Measurements from ENCODE around the gene DPEP1.

DPEP1 gene

GRCh38 chr16:89672177-89672941, 58.9 kb downstream of the DPEP1 start:
- Histone ChIP-seq H3K36me3 (ENCODE audit: control insufficient read depth in 1 of 2, insufficient read depth in 2 of 2, low read length in 2 of 2) (peaks cover 3 to 5% of the 10 kb centered on the region in 2 experiments), H3K27ac (ENCODE audit: low read depth, low read length) (no peak overlapping the region), H2BK12ac (ENCODE audit: low read length) (no peak overlapping the region), H2BK120ac (ENCODE audit: insufficient read depth, low read length, poor library complexity) (no peak overlapping the region), H3K14ac (ENCODE audit: low read length) (no peak overlapping the region), H2BK5ac (ENCODE audit: low read depth, low read length, poor library complexity) (no peak overlapping the region), H4K8ac (ENCODE audit: low read depth, low read length) (no peak overlapping the region), H3K4ac (ENCODE audit: low read depth, low read length) (no peak overlapping the region), H2AK5ac (ENCODE audit: low read length) (no peak overlapping the region), H3K23ac (ENCODE audit: low read length) (no peak overlapping the region), H3K4me3 (ENCODE audit: low read depth, low read length) (no peak overlapping the region), H3K4me2 (ENCODE audit: low read length) (no peak overlapping the region), H3K4me1 (ENCODE audit: control insufficient read depth in 1 of 2, insufficient read depth in 2 of 2, low read length in 2 of 2) (no peaks in the 10 kb centered on the region), H3K9me3 (ENCODE audit: insufficient read depth, low read depth, low read length) (no peaks in the 10 kb centered on the region), H2AFZ (ENCODE audit: insufficient read depth, low read length, poor library complexity) (no peak overlapping the region), H4K12ac (ENCODE audit: low read depth, low read length) (no peak overlapping the region), H3K9ac (ENCODE audit: low read length) (no peak overlapping the region), H3K79me2 (ENCODE audit: control insufficient read depth, insufficient read depth, low read length, poor library complexity) (no peaks in the 10 kb centered on the region), H3K79me1 (ENCODE audit: low read length) (no peaks in the 10 kb centered on the region), H3K18ac (ENCODE audit: low read length) (no peak overlapping the region), H3K27me3 (ENCODE audit: insufficient read depth, low read length) (no peaks in the 10 kb centered on the region), H4K91ac (ENCODE audit: low read depth, low read length) (no peak overlapping the region)
- DNase-seq = no peak
- WGBS (ENCODE audit: extremely low coverage, insufficient coverage, insufficient read length) = no CpG with 5 or more reads among the region's 16 CpGs

GRCh38 chr16:89678258-89678657, 64.8 kb downstream of the DPEP1 start:
- H3K27me3 ChIP-seq (ENCODE audit: insufficient read depth, low read length) = no peaks in the 10 kb centered on the region
- H2BK5ac ChIP-seq (ENCODE audit: low read depth, low read length, poor library complexity) = no peak overlapping the region
- H3K79me2 ChIP-seq (ENCODE audit: control insufficient read depth, insufficient read depth, low read length, poor library complexity) = no peaks in the 10 kb centered on the region
- no peak overlapping the region for H2BK120ac ChIP-seq (ENCODE audit: insufficient read depth, low read length, poor library complexity)
- no peak overlapping the region for H4K8ac ChIP-seq (ENCODE audit: low read depth, low read length)
- no peak overlapping the region for H2AFZ ChIP-seq (ENCODE audit: insufficient read depth, low read length, poor library complexity)
- H3K4me2 ChIP-seq (ENCODE audit: low read length) = no peak overlapping the region
- H2BK12ac ChIP-seq (ENCODE audit: low read length) = no peak overlapping the region
- H3K4ac ChIP-seq (ENCODE audit: low read depth, low read length) = no peak overlapping the region
- no peak overlapping the region for H3K27ac ChIP-seq (ENCODE audit: low read depth, low read length)
- H2AK5ac ChIP-seq (ENCODE audit: low read length) = no peak overlapping the region
- H3K23ac ChIP-seq (ENCODE audit: low read length) = no peak overlapping the region
- no peak overlapping the region for H4K91ac ChIP-seq (ENCODE audit: low read depth, low read length)
- WGBS (ENCODE audit: extremely low coverage, insufficient coverage, insufficient read length) = no CpG with 5 or more reads among the region's 2 CpGs
- no peaks in the 10 kb centered on the region for H3K79me1 ChIP-seq (ENCODE audit: low read length)
- H3K9ac ChIP-seq (ENCODE audit: low read length) = no peak overlapping the region
- no peak overlapping the region for H4K12ac ChIP-seq (ENCODE audit: low read depth, low read length)
- H3K18ac ChIP-seq (ENCODE audit: low read length) = no peak overlapping the region
- no peaks in the 10 kb centered on the region for H3K4me1 ChIP-seq (ENCODE audit: control insufficient read depth in 1 of 2, insufficient read depth in 2 of 2, low read length in 2 of 2)
- peaks cover 14% of the 10 kb centered on the region for H3K9me3 ChIP-seq (ENCODE audit: insufficient read depth, low read depth, low read length)
- DNase-seq = no peak
- H3K4me3 ChIP-seq (ENCODE audit: low read depth, low read length) = no peak overlapping the region
- peaks cover 4 to 7% of the 10 kb centered on the region in 2 experiments for H3K36me3 ChIP-seq (ENCODE audit: control insufficient read depth in 1 of 2, insufficient read depth in 2 of 2, low read length in 2 of 2)
- H3K14ac ChIP-seq (ENCODE audit: low read length) = no peak overlapping the region

- Histone ChIP-seq H3K14ac (ENCODE audit: low read length) (no peak overlapping the region), H3K4me3 (ENCODE audit: low read depth, low read length) (no peak overlapping the region), H2AFZ (ENCODE audit: insufficient read depth, low read length, poor library complexity) (no peak overlapping the region), H2BK120ac (ENCODE audit: insufficient read depth, low read length, poor library complexity) (no peak overlapping the region), H3K79me2 (ENCODE audit: control insufficient read depth, insufficient read depth, low read length, poor library complexity) (peaks cover 8% of the 10 kb centered on the region), H2AK5ac (ENCODE audit: low read length) (no peak overlapping the region), H3K27me3 (ENCODE audit: insufficient read depth, low read length) (no peaks in the 10 kb centered on the region), H3K4ac (ENCODE audit: low read depth, low read length) (no peak overlapping the region), H3K27ac (ENCODE audit: low read depth, low read length) (no peak overlapping the region), H2BK12ac (ENCODE audit: low read length) (no peak overlapping the region), H3K18ac (ENCODE audit: low read length) (no peak overlapping the region), H3K23ac (ENCODE audit: low read length) (no peak overlapping the region), H3K4me2 (ENCODE audit: low read length) (no peak overlapping the region), H3K79me1 (ENCODE audit: low read length) (peaks cover 6% of the 10 kb centered on the region), H3K9me3 (ENCODE audit: insufficient read depth, low read depth, low read length) (peaks cover 16% of the 10 kb centered on the region), H3K36me3 (ENCODE audit: control insufficient read depth in 1 of 2, insufficient read depth in 2 of 2, low read length in 2 of 2) (peaks cover 21 to 28% of the 10 kb centered on the region in 2 experiments), H4K8ac (ENCODE audit: low read depth, low read length) (no peak overlapping the region), H3K9ac (ENCODE audit: low read length) (no peak overlapping the region), H2BK5ac (ENCODE audit: low read depth, low read length, poor library complexity) (no peak overlapping the region), H3K4me1 (ENCODE audit: control insufficient read depth in 1 of 2, insufficient read depth in 2 of 2, low read length in 2 of 2) (peaks cover 6 to 7% of the 10 kb centered on the region in 2 experiments), H4K12ac (ENCODE audit: low read depth, low read length) (no peak overlapping the region), H4K91ac (ENCODE audit: low read depth, low read length) (no peak overlapping the region)
- no peak for DNase-seq
- WGBS (ENCODE audit: extremely low coverage, insufficient coverage, insufficient read length) = no CpG with 5 or more reads among the region's 1 CpG
These were observed 72.5 kb downstream of the DPEP1 start for GRCh38 chr16:89685916-89686315.

GRCh38 chr16:89686520-89687091, 73.2 kb downstream of the DPEP1 start, which contains the start of gene CDK10:
Gene CDK10 (plus strand): TSS chr16:89686689. CDS start chr16:89686711, 22 bp downstream.
- Histone ChIP-seq H4K8ac (ENCODE audit: low read depth, low read length) (peak within 1 kb of the TSS; percentile 99), H3K18ac (ENCODE audit: low read length) (peak within 1 kb of the TSS; percentile 100), H3K4me3 (ENCODE audit: low read depth, low read length) (peak within 1 kb of the TSS; percentile 88), H4K91ac (ENCODE audit: low read depth, low read length) (peak within 1 kb of the TSS; percentile 95), H2BK5ac (ENCODE audit: low read depth, low read length, poor library complexity) (peak within 1 kb of the TSS; percentile 97), H2AK5ac (ENCODE audit: low read length) (peak within 1 kb of the TSS; percentile 93), H3K9me3 (ENCODE audit: insufficient read depth, low read depth, low read length) (peaks cover 13% of the 10 kb centered on the region), H2BK120ac (ENCODE audit: insufficient read depth, low read length, poor library complexity) (peak within 1 kb of the TSS; percentile 92), H2BK12ac (ENCODE audit: low read length) (no peak within 1 kb of the TSS), H3K27me3 (ENCODE audit: insufficient read depth, low read length) (no peaks in the 10 kb centered on the region), H3K79me1 (ENCODE audit: low read length) (peaks cover 6% of the 10 kb centered on the region), H3K79me2 (ENCODE audit: control insufficient read depth, insufficient read depth, low read length, poor library complexity) (peaks cover 8% of the 10 kb centered on the region), H3K4me1 (ENCODE audit: control insufficient read depth in 1 of 2, insufficient read depth in 2 of 2, low read length in 2 of 2) (peaks cover 6 to 7% of the 10 kb centered on the region in 2 experiments), H3K14ac (ENCODE audit: low read length) (peak within 1 kb of the TSS; percentile 98), H3K4ac (ENCODE audit: low read depth, low read length) (peak within 1 kb of the TSS; percentile 93), H2AFZ (ENCODE audit: insufficient read depth, low read length, poor library complexity) (peak within 1 kb of the TSS; percentile 95), H3K4me2 (ENCODE audit: low read length) (peak within 1 kb of the TSS; percentile 83), H3K36me3 (ENCODE audit: control insufficient read depth in 1 of 2, insufficient read depth in 2 of 2, low read length in 2 of 2) (peaks cover 25 to 34% of the 10 kb centered on the region in 2 experiments), H3K27ac (ENCODE audit: low read depth, low read length) (peak within 1 kb of the TSS; percentile 90), H3K23ac (ENCODE audit: low read length) (no peak within 1 kb of the TSS), H4K12ac (ENCODE audit: low read depth, low read length) (peak within 1 kb of the TSS; percentile 96), H3K9ac (ENCODE audit: low read length) (peak within 1 kb of the TSS; percentile 99)
- peak; percentile 91 to 98 for DNase-seq
- no CpG with 5 or more reads among the region's 67 CpGs for WGBS (ENCODE audit: extremely low coverage, insufficient coverage, insufficient read length)

All from trophoblast cell (in vitro differentiated cells and primary cell).